M059J (cell line): ENCODE results near the gene CENPP. TPM values are rescaled to one million over a fixed set of nuclear protein-coding genes. Genes with fewer than 3 reads are reported as not detected.

Experiments used
- DNase-seq: peaks from one replicate; pipeline ENCODE4 v3.0.0-alpha.2; 2012; ENCODE audit warnings: low read depth
- total RNA-seq: library from RNA; depleted of rRNA; stranded (reverse); fragments of >200 nt; shearing (Covaris generic); gene quantifications from 2 replicates; pipeline ENCODE4 v1.2.3, GENCODE V29; 2014

CENPP gene
- total RNA-seq, 1 experiment from 2014 or later, result 23.1 TPM

DNA sequence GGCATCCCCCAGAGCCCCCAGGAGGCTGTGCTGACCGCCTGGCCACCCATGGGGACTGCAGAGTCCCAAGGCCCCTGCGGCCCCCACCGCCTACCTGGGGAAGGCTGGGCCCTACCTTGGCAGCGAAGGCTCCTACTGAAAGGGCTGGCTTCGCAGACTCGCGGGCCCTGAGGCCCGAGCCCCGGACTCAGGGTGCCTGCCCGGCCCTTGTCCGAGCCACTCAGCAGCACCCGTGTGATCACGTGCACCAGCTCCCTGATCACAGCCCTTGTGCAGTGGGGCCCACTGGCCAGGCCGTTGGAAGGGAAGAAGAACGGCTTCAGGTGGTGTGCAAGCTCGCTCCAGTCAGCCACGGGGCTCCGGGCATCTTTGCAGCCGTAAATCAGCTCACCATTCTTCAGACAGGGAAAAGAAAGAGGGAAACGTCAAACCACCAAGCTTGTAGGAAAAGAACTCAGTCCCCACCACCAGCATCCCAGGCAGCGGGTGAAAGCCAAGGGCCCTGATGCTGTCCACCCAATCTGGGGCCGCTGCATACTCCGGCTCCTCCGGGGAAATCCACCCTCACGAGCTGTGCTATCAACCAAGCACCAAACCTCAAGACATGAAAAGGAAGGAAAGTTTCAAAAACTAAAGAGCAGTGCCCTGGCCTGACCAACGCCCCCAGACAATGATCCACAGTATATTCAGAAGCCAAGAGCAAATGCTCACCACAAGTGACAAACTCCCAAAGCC, 312.3 kb downstream of the CENPP start:
- no peak for DNase-seq

DNA sequence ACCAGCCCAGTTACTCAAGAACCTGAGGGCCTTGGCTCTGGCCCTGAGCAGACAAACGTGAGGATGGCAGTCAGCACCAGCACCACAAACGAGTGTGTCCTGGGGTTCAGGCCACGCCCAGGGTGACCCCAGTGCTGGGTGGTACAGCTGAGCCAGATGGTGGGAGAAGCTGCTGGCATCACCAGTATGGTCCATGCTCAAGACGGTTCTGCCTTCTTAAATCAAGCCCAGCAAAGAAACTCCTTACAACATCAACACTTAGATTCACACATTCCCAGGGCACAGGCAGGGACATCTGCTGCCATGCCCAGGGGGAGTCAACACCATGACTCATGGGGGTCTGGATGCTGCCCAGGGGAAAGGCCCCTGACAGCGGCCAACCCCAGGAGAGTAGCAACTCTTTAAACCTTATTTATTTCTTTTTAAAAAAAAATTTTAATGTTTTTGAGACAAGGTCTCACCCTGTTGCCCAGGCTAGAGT, 312.9 kb downstream of the CENPP start:
- no peak for DNase-seq

DNA sequence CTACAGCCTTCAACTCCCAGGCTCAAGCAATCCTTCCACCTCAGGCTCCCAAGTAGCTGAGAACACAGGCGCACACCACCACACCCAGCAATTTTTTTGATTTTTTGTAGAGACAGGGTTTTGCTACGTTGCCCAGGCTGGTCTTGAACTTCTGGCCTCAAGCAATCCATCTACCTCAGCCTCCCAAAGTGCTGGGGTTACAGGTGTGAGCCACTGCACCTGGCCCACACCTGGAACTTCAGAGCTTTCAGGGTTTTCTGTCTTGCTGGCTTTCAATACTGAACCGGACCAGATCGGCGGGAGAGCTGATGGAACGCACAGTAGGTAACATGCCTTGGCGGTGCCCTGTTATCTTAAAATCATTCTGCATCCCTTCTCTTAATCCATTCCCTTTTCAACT, 313.4 kb downstream of the CENPP start:
- no peak for DNase-seq

DNA sequence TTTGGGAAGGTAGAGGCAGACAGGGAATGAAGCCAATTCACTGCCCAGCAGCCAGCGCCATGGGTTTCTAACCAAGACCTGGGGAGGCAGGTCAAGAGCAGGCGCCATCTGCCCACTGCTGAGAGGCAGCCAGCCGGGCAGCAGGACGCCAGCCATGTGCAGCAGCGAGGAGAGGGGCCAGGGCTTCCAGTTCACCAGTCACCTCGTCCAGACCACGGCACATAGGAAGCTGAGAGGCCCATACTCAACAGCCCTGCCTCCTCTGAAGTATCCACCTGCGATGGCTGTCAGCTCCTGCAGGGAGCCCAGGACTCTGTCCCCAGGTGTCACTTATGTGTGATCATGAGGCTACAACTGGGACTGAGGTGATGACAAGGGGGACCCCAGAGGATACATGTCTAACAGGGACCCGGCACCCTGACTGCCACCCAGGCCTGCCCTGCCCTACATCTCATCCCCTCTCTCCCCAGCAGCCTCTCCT, 314.1 kb downstream of the CENPP start:
- DNase-seq, result no peak

DNA sequence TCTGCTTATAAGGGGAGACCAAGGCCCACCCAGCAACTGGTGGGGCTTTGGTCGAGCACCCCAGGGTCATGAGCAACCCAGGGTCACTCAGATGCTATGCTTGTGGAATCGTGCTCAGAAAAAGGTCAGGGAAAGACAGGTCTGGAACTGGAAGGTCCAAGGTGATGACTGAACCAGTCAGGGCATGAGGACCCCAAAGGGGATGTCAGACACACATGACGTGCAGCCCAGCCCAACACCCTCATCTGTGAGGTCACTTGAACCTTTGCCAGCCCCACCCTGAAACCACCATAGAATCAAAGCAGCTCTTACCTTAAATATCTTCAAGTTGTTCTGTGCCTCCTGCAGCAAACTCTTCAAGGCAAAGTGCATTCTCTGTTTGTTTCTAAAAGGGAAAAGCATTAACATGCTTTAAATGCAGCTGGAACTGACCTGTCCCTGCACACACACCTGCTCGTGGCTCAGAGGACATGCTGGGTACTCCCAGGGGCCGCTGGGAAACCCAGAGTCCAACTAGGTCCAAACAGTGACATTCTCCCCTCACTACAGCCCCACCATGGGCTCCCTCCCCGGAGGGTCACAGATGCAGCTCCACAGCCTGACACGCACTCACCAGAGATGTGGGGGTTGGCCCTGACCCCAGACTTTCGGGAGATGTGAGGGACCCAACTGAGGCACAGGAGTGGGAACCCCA, 314.8 kb downstream of the CENPP start:
- DNase-seq, result no peak

DNA sequence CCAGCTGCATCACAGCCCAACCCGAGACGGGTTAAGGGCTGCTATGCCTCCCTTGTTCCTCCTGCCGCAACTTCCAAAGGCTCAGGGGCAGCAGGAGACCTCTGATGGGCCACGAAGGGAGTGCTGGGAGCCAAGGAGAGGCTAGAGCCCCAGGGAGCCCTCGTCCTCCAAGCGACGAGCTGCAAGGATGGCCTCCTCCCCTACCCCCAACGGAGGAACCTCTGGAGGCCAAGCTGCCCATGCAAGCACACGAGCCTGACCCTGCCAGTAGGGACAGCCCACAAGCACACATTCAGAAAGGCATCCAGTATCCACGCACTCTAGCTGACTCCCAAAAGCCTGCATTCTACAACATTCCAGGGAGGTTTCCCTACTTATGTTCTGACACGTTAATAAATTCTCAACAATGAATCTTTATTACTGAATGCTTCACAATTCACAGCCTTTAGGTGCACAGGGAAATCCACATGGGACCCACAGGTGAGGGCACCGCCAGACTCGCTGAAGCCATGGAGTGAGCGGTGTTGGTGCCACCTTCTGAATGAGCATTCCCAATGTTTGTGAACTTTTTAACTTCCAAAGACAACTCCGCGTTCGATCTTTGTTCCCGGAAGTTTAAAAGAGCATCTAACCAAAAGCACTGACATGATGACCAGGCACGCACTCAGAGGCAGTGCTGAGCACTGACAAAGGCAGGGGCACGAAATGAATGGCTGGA, 315.5 kb downstream of the CENPP start:
- no peak for DNase-seq

DNA sequence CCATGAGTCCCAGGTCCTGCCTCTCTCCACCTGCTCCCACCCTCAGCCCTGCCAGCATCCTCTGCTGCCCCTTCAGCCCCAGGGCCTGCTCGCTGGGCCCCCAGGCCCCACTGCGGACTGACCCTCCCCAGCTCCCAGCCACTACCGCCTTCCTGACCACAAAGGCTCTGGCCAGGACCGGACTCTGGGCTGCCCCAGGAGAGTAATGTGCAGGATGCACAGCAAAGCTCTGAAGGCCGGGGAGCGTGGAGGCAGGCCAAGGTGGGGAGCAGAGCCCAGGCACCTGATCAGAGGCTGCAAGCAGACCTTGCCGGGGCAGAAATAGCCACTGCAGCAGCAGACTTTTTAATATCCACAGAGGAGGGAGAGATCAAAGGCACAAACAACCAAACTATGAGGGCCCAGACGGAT, 316.3 kb downstream of the CENPP start:
- DNase-seq, result no peak

DNA sequence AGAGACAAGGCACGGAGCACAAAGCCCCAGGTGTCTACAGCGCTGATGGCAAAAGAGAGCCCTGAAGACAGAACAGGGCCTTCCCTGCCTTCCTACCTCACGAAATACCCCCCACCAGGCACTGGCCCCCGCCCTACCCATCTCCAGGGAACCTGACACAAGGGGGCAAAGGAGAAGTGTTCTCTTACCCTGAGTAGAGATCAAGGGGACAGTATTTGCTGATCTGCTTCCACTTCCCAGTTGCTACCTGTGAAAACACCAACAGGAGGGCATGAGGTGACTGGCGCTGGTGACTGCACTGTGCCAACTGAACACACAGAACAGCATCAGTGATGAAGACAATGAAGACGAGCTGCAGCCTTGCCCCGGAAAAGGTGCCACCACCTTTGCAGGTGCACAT, 316.8 kb downstream of the CENPP start:
- DNase-seq, result no peak

DNA sequence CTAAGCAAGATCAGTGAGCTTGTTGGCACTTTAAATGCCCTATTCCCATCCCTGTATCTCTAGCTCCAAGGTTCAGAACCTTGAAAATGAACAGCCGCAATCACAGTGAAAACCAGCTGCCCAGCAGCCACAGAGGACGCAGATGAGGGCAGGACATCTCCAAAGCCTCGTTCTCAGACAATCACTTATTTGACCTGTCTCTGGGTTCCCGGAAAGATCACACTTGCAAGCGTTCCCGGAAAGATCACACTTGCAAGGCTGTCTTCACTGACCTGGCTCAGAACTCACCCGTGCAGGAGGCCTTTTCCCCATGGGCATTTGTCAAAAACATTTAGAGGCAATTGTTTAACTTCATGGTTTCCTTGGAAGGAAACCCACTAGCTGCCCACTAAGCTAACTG, 318.5 kb downstream of the CENPP start:
- no peak for DNase-seq

DNA sequence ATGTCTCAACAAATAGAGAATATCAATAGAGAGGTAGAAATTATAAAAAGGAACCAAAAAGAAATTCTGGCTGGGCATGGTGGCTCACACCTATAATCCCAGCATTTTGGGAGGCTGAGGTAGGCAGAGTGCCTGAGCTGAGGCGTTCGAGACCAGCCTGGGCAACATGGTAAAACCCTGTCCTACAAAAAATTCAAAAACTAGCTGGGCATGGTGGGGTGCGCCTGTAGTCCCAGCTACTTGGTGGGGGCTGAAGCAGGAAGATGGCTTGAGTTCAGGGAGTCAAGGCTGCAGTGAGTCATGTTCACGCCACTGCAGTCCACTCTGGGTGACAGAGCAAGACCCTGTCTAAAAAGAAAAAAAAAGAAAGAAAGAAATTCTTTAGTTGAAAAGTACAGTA, 319.3 kb downstream of the CENPP start:
- DNase-seq, result no peak

DNA sequence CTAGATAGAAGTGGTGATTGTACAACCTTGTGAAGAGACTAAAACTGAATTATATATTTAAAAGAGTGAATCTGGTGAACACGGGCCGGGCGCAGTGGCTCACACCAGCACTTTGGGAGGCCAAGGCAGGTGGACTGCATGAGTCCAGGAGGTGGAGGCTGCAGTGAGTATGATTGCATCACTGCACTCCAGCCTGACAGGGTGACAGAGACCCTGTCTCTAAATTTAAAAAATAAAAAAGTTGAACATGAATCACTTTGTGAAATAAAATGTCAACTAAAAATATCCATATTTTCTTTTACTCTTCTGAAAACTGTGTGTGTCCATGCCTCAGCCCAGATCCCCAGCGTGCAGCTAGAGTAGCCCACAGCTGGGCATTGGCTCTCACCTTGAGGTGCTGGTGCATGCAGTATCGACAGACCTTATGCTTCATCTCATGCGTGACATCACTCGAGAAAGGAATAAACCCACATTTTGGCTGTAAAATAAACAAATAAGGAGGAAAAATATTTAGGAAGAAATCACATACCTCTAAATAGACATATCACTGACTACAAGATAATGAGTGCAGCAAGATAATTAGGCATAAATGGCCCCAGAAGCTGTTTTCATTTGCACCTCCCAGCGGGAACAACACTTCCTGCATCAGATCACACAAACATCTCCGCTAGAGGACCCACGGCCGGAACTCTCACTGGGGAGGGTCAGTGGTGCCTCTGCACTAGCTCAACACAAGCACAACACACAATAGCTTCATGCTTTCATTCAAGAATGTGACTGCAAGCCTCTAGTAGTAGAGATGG, 322.1 kb downstream of the CENPP start:
- no peak for DNase-seq

DNA sequence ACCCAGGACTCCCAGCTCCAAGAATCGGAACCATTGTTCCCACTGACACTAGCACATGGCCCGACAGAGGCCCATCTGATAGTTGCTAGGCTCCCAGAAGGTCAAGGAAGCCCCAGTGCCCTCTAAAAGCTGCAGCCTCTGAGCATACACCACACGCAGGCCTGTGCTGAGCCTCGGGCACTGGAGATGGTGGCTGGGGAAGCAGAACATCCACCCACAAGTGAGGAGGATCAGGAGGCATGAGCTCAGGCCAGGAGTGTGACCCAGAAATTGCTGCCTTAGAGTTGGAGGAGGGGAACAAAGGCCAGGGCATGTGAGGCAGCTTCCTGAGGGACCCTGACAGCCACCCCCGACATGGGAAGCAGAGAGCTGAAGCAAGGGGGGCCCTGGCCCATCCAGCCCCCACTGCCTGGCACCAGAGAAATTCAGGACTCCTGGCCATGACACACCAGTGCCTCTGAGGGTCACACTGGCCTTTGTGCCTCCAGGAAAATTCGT, 322.8 kb downstream of the CENPP start:
- DNase-seq, result no peak

DNA sequence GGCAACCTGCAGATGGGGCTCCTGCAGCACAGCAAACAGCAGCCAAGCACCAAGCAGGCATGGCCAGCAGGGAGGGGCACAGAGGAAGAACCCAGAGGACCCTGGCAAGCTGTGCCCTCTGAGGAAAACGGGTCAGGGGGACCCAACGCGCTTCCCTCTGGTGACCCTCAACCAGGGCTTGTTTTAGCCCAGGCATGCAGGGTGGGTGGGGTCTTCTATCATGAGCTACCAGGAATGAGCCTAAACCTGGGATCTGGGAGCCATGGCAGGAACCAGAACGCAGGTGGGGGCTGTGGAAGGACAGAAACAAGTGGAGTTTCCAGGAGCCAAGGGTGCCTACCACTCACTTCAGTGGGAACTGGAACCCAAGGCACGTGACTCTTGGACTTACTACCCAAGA, 323.3 kb downstream of the CENPP start:
- no peak for DNase-seq

DNA sequence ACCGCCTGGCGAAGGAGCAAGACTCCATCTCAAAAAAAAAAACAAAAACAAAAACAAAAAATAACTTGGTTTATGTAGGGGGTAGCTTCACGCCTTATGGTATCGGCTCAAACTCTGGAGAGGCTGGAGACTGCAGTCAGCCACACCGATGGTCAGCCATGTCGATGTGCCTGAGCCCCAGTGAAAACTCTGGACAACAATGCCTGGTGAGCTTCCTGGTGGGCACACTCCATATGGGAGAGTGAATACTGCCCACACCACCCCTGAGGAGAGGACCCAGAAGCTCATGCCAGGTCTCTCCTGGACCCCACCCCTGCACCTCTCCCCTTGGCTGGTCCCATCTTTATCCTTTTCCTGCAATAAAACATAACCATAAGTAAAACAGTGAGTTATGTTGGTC, 324.5 kb downstream of the CENPP start:
- DNase-seq, result no peak

DNA sequence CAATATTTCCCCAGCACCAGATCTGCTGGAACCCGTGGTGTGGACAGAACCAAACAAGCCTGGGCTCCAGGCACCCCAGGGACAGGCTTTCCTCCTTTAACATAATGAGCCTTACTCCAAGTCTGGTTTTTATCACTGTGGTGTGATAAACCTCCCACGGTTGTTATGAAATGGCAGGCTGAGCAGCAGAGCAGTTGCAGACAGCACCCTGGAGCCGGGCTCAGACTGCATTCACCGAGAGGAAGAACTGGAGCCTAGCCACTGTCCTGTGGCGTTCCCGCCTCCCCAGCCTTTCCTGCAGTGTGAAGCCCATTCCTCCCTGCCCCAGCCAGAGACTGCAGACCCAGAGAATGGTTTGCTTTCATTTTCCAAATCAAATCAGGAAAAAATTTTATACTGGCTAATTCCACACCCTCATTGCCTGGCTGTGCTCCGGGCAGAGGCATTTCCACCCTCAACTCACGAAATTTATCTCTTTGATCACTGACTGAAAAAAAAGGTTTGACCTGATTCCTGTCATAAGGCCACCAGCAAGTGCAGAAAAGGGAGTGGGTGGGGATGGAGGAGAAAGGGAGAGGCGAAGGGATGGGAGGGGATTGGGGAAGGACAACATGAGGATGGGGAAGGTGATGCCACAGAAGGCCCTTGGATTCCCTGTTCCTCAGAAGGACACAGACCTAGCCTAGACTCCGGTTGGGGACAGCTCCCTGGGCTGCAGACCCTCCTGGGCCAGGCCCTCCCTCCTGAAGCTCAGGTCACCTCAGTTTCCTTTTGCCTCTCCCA, 325.3 kb downstream of the CENPP start:
- DNase-seq, result no peak

DNA sequence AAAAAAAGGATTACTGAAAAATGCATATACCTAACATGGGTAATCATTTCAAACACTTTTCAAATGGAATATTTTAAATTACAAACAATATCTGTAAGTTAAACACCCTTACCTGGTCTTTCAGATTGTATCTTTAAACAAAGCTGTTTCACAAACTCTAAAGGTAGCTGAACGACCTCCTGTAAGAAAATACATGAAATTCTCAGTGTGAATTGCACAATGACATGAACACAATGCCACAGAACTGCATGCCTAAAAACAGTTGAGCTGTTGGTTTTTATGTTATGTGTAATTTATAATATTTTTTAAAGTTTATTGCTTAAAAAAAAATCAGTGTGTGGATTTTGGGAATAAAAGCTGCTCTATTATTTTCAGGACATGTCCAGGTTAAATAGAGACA, 326.7 kb downstream of the CENPP start:
- no peak for DNase-seq

DNA sequence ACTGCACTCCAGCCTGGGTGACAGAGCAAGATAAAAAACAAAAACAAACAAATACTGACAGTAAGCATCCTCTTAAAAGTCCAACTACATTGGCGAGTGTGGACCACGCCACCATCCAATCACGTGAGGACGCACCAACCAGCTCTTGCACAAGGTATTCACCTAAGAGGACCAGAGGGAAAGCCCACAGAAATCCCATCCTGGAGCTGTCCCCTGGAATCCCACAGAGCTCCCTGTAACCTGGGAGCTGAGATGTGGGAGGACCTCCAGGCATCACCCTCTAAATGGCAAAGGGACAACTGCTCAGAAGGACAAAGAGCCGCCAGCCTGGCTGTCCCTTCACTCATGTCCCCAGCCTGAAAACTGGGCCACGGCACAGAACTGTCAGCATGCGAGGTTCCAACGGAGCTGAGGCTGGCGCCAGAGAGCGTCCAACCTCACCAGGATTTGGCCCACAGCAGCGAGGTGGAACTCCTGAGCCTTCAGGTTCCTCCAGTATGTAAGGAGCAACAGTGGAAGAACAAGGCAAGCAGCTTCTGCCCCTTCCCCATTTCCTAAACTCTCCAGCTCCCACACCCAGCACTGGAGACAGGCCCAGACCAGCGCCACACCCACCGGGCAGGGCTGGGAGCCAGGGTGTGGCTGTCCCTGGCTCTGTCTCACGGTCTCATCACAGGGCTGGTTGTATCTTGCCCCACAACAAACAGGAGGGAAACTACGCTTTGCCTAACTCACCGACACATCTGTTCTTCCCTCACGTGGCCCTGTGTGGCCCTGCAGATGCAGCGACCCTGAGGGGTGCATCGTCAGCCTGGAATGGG, 328.9 kb downstream of the CENPP start:
- no peak for DNase-seq

DNA sequence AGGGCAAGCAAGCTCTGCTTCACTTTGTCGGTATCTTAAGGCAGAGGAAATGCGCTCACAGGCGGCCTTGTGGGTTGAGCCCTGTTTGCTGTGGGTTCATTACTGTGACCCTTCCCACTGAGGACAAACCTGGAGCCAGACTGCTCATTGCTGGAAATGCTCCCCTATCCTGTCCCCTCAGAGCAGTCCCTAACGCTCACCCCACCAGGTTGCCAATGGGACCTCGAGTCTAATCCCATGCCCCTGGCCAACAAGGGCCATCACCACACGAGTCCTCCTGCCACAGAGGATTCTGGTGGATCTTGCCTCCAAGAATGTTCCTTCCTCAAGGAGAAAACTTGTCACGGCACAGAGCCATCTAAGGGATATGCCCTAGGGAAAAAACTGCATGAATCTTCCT, 329.6 kb downstream of the CENPP start:
- DNase-seq, result no peak

DNA sequence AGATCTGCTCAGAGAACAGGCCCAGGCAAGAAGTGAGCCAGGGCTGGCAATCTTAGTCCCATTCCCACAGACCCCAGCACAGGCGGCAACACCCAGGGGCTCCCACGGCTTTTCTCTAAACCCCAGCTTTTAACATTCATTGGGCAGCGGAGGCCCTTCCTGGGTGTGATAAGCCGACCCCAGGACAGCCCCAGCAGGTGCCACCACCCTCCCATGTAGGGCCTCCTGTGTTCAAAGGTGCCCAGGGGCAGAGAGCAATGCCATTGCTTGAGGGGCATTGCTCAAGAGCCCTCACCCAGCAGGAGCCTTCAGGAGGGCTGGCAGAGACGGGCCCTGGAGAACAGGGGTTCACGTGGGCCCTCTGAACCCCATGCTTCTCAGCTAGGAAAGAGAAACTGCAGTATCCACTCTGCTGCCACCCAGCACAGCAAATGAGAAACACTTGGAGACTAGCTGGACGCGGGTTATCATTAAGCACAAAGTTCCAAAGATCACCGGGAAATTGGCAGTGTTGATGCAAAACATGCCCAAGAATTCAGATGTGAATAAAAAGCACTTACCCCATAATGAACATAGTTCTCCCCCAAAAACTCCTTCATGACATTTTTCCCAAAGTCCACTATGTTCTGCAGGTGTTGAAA, 330.3 kb downstream of the CENPP start:
- no peak for DNase-seq
